H9 (cell line): ENCODE measurements around the gene ANKRD39. TPM values are rescaled to one million over a fixed set of nuclear protein-coding genes. Genes with fewer than 3 reads are reported as not detected.

Source experiments
- DNase-seq: peaks from one replicate; pipeline ENCODE4 v3.0.0-alpha.2; 2017
- H2AFZ ChIP-seq: one replicate; pipeline ENCODE4 v1.6.1; 2013; ENCODE audit warnings: mild to moderate bottlenecking, low read length, control low read depth, moderate library complexity
- H2AK5ac ChIP-seq: 2 replicates; pipeline ENCODE4 v1.6.1; 2013; ENCODE audit warnings: low read length, control low read depth, mixed read lengths; ENCODE audit not compliant: insufficient read length
- H2BK120ac ChIP-seq: one replicate; pipeline ENCODE4 v1.6.1; 2013; ENCODE audit warnings: low read depth, mild to moderate bottlenecking, low read length, control low read depth, inconsistent platforms; ENCODE audit not compliant: poor library complexity, severe bottlenecking
- H2BK12ac ChIP-seq: 2 replicates; pipeline ENCODE4 v1.6.1; 2013; ENCODE audit warnings: low read length, control low read depth, mixed read lengths, low read depth; ENCODE audit not compliant: insufficient read length
- H2BK15ac ChIP-seq: 2 replicates; pipeline ENCODE4 v1.6.1; 2013; ENCODE audit warnings: low read depth, low read length, control low read depth
- H2BK20ac ChIP-seq: one replicate; pipeline ENCODE4 v1.6.1; 2013; ENCODE audit warnings: low read depth, mild to moderate bottlenecking, low read length, control low read depth, inconsistent platforms; ENCODE audit not compliant: poor library complexity, severe bottlenecking
- H2BK5ac ChIP-seq: 2 replicates; pipeline ENCODE4 v1.6.1; 2013; ENCODE audit warnings: low read length, control low read depth, mixed read lengths; ENCODE audit not compliant: insufficient read length
- H3K14ac ChIP-seq: 2 replicates; pipeline ENCODE4 v1.6.1; 2013; ENCODE audit warnings: low read length, control low read depth; ENCODE audit not compliant: insufficient read depth
- H3K18ac ChIP-seq: 2 replicates; pipeline ENCODE4 v1.6.1; 2013; ENCODE audit warnings: low read depth, mild to moderate bottlenecking, mixed read lengths, low read length, control low read depth; ENCODE audit not compliant: insufficient read length
- H3K23ac ChIP-seq: 2 replicates; pipeline ENCODE4 v1.6.1; 2013; ENCODE audit warnings: low read length, control low read depth, mixed read lengths, low read depth; ENCODE audit not compliant: insufficient read length
- H3K23me2 ChIP-seq: 2 replicates; pipeline ENCODE4 v1.6.1; 2013; ENCODE audit warnings: low read depth, mild to moderate bottlenecking, mixed read lengths, low read length, control low read depth; ENCODE audit not compliant: insufficient read length, poor library complexity, severe bottlenecking
- H3K27ac ChIP-seq: 2 replicates; pipeline ENCODE4 v1.5.1; 2013; ENCODE audit warnings: low read length, control low read depth, mixed read lengths, low read depth; ENCODE audit not compliant: insufficient read length
- H3K27me3 ChIP-seq: 2 replicates; pipeline ENCODE4 v1.6.1; 2013; ENCODE audit warnings: low read length, control low read depth, inconsistent platforms; ENCODE audit not compliant: insufficient read depth
- H3K4ac ChIP-seq: 2 replicates; pipeline ENCODE4 v1.6.1; 2013; ENCODE audit warnings: low read depth, mild to moderate bottlenecking, control low read depth, inconsistent platforms, low read length, moderate library complexity
- H3K4me1 ChIP-seq: 2 replicates; pipeline ENCODE4 v1.6.1; 2013; ENCODE audit warnings: low read length, control low read depth, inconsistent platforms; ENCODE audit not compliant: insufficient read depth
- H3K4me2 ChIP-seq: 2 replicates; pipeline ENCODE4 v1.6.1; 2013; ENCODE audit warnings: low read length, control low read depth, mixed read lengths; ENCODE audit not compliant: insufficient read length, insufficient read depth
- H3K56ac ChIP-seq: 2 replicates; pipeline ENCODE4 v1.6.1; 2013; ENCODE audit warnings: low read depth, mild to moderate bottlenecking, mixed read lengths, low read length, control low read depth; ENCODE audit not compliant: insufficient read length
- H3K79me1 ChIP-seq: 2 replicates; pipeline ENCODE4 v1.6.1; 2013; ENCODE audit warnings: low read depth, mild to moderate bottlenecking, moderate library complexity, low read length, control low read depth, inconsistent platforms; ENCODE audit not compliant: insufficient read depth, poor library complexity, severe bottlenecking
- H3K79me2 ChIP-seq: 2 replicates; pipeline ENCODE4 v1.6.1; 2013; ENCODE audit warnings: low read length, control low read depth, inconsistent platforms; ENCODE audit not compliant: insufficient read depth
- H3K9ac ChIP-seq: 2 replicates; pipeline ENCODE4 v1.6.1; 2013; ENCODE audit warnings: low read length, control low read depth, mixed read lengths; ENCODE audit not compliant: insufficient read length; ENCODE audit errors: extremely low read depth
- H3K9me3 ChIP-seq: one replicate; pipeline ENCODE4 v1.6.1; 2013; ENCODE audit warnings: low read depth, low read length, inconsistent platforms; ENCODE audit not compliant: control insufficient read depth
- H3T11ph ChIP-seq: one replicate; pipeline ENCODE4 v1.6.1; 2013; ENCODE audit warnings: mild to moderate bottlenecking, low read length, control low read depth, inconsistent platforms
- H4K20me1 ChIP-seq: one replicate; pipeline ENCODE4 v1.6.1; 2013; ENCODE audit not compliant: control insufficient read depth, insufficient read length, insufficient read depth
- H4K5ac ChIP-seq: 2 replicates; pipeline ENCODE4 v1.6.1; 2013; ENCODE audit warnings: low read depth, mild to moderate bottlenecking, mixed read lengths, low read length, control low read depth; ENCODE audit not compliant: insufficient read length
- H4K8ac ChIP-seq: replicated peaks from 2 replicates; pipeline ENCODE4 v1.6.1; 2013; ENCODE audit warnings: low read length, control low read depth, mixed read lengths, low read depth; ENCODE audit not compliant: insufficient read length
- H4K91ac ChIP-seq: 2 replicates; pipeline ENCODE4 v1.6.1; 2013; ENCODE audit warnings: low read depth, mild to moderate bottlenecking, moderate library complexity, mixed read lengths, low read length, control low read depth; ENCODE audit not compliant: insufficient read length
- H3K27ac Mint-ChIP-seq, 3 experiments: 2 replicates in 2 of 3; 3 replicates in 1 of 3; pipeline ENCODE4 v1.8.0; 2020 to 2021; ENCODE audit warnings: mixed read lengths in 3 of 3, mild to moderate bottlenecking in 1 of 3, moderate library complexity in 1 of 3
- H3K27me3 Mint-ChIP-seq: 2 replicates; pipeline ENCODE4 v1.8.0; 2021; ENCODE audit warnings: low read depth, mild to moderate bottlenecking, moderate library complexity, mixed read lengths
- H3K36me3 Mint-ChIP-seq, 3 experiments: 2 replicates in 2 of 3; 3 replicates in 1 of 3; pipeline ENCODE4 v1.8.0; 2020 to 2021; ENCODE audit warnings: low read depth in 3 of 3, mixed read lengths in 3 of 3; ENCODE audit not compliant: insufficient read depth in 1 of 3
- H3K4me1 Mint-ChIP-seq, 2 experiments: 2 replicates each; pipeline ENCODE4 v1.8.0; 2020; ENCODE audit warnings: mixed read lengths in 2 of 2
- H3K4me3 Mint-ChIP-seq, 2 experiments: 2 replicates in 1 of 2; 3 replicates in 1 of 2; pipeline ENCODE4 v1.8.0; 2020 to 2021; ENCODE audit warnings: mild to moderate bottlenecking in 2 of 2, mixed read lengths in 2 of 2, moderate library complexity in 1 of 2
- H3K9me3 Mint-ChIP-seq, 2 experiments: 2 replicates in 1 of 2; 3 replicates in 1 of 2; pipeline ENCODE4 v1.8.0; 2020; ENCODE audit warnings: mild to moderate bottlenecking in 2 of 2, mixed read lengths in 2 of 2, moderate library complexity in 1 of 2
- CTCF ChIP-seq: fragments of 200-600 bp; sonication (generic); conservative IDR thresholded peaks from 3 replicates; pipeline ENCODE4 v1.8.0; 2021; ENCODE audit warnings: antibody characterized with exemption, mild to moderate bottlenecking
- WGBS: extraction: QIAGEN DNeasy Blood & Tissue Kit; methylation state at CpG from one replicate; pipeline ENCODE4 v1.1.7; 2013; ENCODE audit warnings: missing lambda C conversion rate, low lambda C conversion rate, mixed read lengths; ENCODE audit not compliant: insufficient read length; ENCODE audit errors: extremely low coverage; 5-methylcytosine and 5-hydroxymethylcytosine counted together
- total RNA-seq: library from RNA; stranded (reverse); gene quantifications from 2 replicates; pipeline ENCODE4 v1.2.1, GENCODE V29; 2021

The ANKRD39 gene
- total RNA-seq, 1 experiment from 2014 or later = 13.0 TPM

GRCh38 chr2:96846825-96847224, 11.0 kb downstream of the ANKRD39 start:
- Histone ChIP-seq H3K4ac (no peak overlapping the region), H3K27me3 (no peaks in the 10 kb centered on the region), H3K4me1 (no peaks in the 10 kb centered on the region), H2BK120ac (no peak overlapping the region), H3K4me2 (no peak overlapping the region), H3K56ac (no peak overlapping the region), H2AFZ (no peak overlapping the region), H4K20me1 (no peaks in the 10 kb centered on the region), H2AK5ac (no peak overlapping the region), H2BK15ac (no peak overlapping the region), H4K91ac (no peak overlapping the region), H3K79me2 (no peaks in the 10 kb centered on the region), H3K23me2 (no peaks in the 10 kb centered on the region), H3T11ph (no peak overlapping the region), H3K23ac (no peak overlapping the region), H3K9ac (no peak overlapping the region), H3K14ac (no peak overlapping the region), H2BK12ac (no peak overlapping the region), H3K79me1 (peaks cover 2% of the 10 kb centered on the region), H3K18ac (no peak overlapping the region), H3K9me3 (no peaks in the 10 kb centered on the region), H2BK20ac (no peak overlapping the region), H3K27ac (no peak overlapping the region), H4K8ac (no peak overlapping the region), H2BK5ac (no peak overlapping the region), H4K5ac (no peak overlapping the region)
- H3K36me3 Mint-ChIP-seq = peaks cover 19 to 40% (median 24%) of the 10 kb centered on the region in 3 experiments; a peak in 6 of 7 replicates
- peaks cover 0 to 5% of the 10 kb centered on the region in 2 experiments; a peak in 2 of 4 replicates for H3K4me1 Mint-ChIP-seq
- no peak overlapping the region for H3K27ac Mint-ChIP-seq
- no peak for TF ChIP-seq CTCF
- H3K27me3 Mint-ChIP-seq = no peaks in the 10 kb centered on the region; the same call in 1 of the 2 replicates
- no CpG with 5 or more reads among the region's 5 CpGs for WGBS
- DNase-seq = no peak
- no peaks in the 10 kb centered on the region for H3K9me3 Mint-ChIP-seq
- no peak overlapping the region for H3K4me3 Mint-ChIP-seq
